Activated CD8-positive, alpha-beta T cell treated with anti-CD3 and anti-CD28 coated beads for 36 hours (primary cell): ENCODE measurements around the gene MIF4GD. TPM values are rescaled to one million over a fixed set of nuclear protein-coding genes. Genes with fewer than 3 reads are reported as not detected.

Experiments used
- ATAC-seq: fragments of 200-7000 bp; cut with Tn5 transposase; one replicate; pipeline ENCODE4 v1.10.0; 2021; ENCODE audit warnings: mild to moderate bottlenecking, moderate library complexity
- CTCF ChIA-PET: fragments of 350-600 bp; sonication (Branson Sonifier 250); formaldehyde crosslinking; loops from one replicate; lab custom pipeline; 2021; ENCODE audit warnings: antibody characterized with exemption; lab: Charles Lee
- POLR2A ChIA-PET: fragments of 350-600 bp; sonication (Branson Sonifier 250); formaldehyde crosslinking; loops from one replicate; lab custom pipeline; 2021; ENCODE audit warnings: antibody characterized with exemption; lab: Charles Lee
- DNase-seq: peaks from one replicate; pipeline ENCODE4 v3.0.0-alpha.2; 2020
- H3K27ac Mint-ChIP-seq: one replicate; pipeline ENCODE4 v1.8.0; 2021; ENCODE audit warnings: mild to moderate bottlenecking, mixed read lengths
- H3K27me3 Mint-ChIP-seq: one replicate; pipeline ENCODE4 v1.8.0; 2021; ENCODE audit warnings: mixed read lengths
- H3K36me3 Mint-ChIP-seq: one replicate; pipeline ENCODE4 v1.8.0; 2021; ENCODE audit warnings: low read depth, mixed read lengths
- H3K4me1 Mint-ChIP-seq: one replicate; pipeline ENCODE4 v1.8.0; 2021; ENCODE audit warnings: low read depth, mixed read lengths
- H3K4me3 Mint-ChIP-seq: one replicate; pipeline ENCODE4 v1.8.0; 2021; ENCODE audit warnings: mild to moderate bottlenecking, moderate library complexity, mixed read lengths
- H3K9me3 Mint-ChIP-seq: one replicate; pipeline ENCODE4 v1.8.0; 2021; ENCODE audit warnings: mixed read lengths
- CTCF ChIP-seq: fragments of 200-600 bp; IDR thresholded peaks from one replicate; pipeline ENCODE4 v1.8.0; 2022; ENCODE audit warnings: antibody characterized with exemption, mild to moderate bottlenecking
- intact Hi-C: fragments of 100-400 bp; cut with micrococcal nuclease; formaldehyde crosslinking; loops from one replicate; pipeline ENCODE4 v1.10.0; 2022
- total RNA-seq, 2 experiments: library from RNA; stranded (reverse); gene quantifications; one replicate each; pipeline ENCODE4 v1.2.3, GENCODE V29; 2021

MIF4GD gene
- total RNA-seq, 2 experiments from 2014 or later, result 42.4 to 43.8 TPM

DNA sequence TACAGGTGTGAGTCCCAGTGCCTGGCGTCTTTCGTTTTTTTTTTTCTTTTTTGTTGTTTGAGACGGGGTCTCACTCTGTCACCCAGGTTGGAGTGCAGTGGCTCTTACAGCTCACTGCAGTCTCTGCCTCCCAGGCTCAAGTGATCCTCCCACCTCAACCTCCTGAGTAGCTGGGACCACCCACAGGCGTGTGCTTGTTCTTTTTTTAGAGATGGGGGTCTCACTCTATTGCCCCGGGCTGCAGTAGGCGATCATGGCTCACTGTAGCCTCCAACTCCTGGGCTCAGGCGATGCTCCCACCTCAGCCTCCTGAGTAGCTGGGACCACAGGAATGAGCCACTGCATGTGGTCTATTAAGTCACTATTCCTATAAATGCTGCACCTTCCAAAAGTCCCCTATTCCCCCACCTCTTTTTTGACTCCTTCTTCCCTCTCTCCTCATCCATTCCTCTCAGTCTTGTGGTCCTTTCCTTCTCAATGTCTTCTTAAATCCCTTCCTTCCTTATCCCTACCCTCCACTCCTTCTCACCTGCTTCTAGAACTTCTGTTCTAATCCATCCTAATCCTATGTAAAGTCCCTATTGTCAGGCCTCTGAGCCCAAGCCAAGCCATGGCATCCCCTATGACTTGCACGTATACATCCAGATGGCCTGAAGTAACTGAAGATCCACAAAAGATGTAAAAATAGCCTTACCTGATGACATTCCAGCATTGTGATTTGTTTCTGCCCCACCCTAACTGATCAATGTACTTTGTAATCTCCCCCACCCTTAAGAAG is 18.8 kb downstream of the MIF4GD start:
- TF ChIP-seq CTCF, result no peak
- POLR2A ChIA-PET, result interaction anchor here (0.6 to 5.1 kb wide), 3 partner anchors 9 to 337 kb away, joined by 3 to 59 read pairs (median 25); partner anchors contain the start of genes GGA3, MIF4GD and MRPS7
- no peaks in the 10 kb centered on the region for H3K9me3 Mint-ChIP-seq
- H3K4me3 Mint-ChIP-seq, result no peak overlapping the region
- no peak for ATAC-seq
- H3K36me3 Mint-ChIP-seq, result peaks cover 7% of the 10 kb centered on the region
- peak overlapping the region; percentile 84 for H3K27ac Mint-ChIP-seq
- intact Hi-C loops, result no loop called here
- no peaks in the 10 kb centered on the region for H3K27me3 Mint-ChIP-seq
- CTCF ChIA-PET, result interaction anchor here (5.0 to 6.6 kb wide), 2 partner anchors 13 to 19 kb away, joined by 24 to 75 read pairs; partner anchors contain the start of gene MIF4GD
- no peak for DNase-seq
- H3K4me1 Mint-ChIP-seq, result peaks cover 78% of the 10 kb centered on the region

- peaks cover 21% of the 10 kb centered on the region for H3K36me3 Mint-ChIP-seq
- H3K4me3 Mint-ChIP-seq, result peak overlapping the region; percentile 64
- ChIA-PET CTCF (interaction anchor here (0.6 to 6.6 kb wide), 13 partner anchors 11 to 162 kb away, joined by 3 to 75 read pairs (median 7); partner anchors contain the start of genes GGA3, MIF4GD, MRPS7 and NUP85), POLR2A (interaction anchor here (0.6 to 5.1 kb wide), 14 partner anchors 10 to 940 kb away, joined by 3 to 59 read pairs (median 4); partner anchors contain the start of genes GGA3, MIF4GD, MRPS7 and NUP85)
- H3K27ac Mint-ChIP-seq, result peak overlapping the region; percentile 93
- H3K27me3 Mint-ChIP-seq, result no peaks in the 10 kb centered on the region
- no peak for TF ChIP-seq CTCF
- H3K9me3 Mint-ChIP-seq, result no peaks in the 10 kb centered on the region
- intact Hi-C loops, result no loop called here
- H3K4me1 Mint-ChIP-seq, result peaks cover 67% of the 10 kb centered on the region
- ATAC-seq, result peak; percentile 97
- peak; percentile 92 for DNase-seq
Measured at GRCh38 chr17:75250009-75250471, 21.0 kb downstream of the MIF4GD start.

DNA sequence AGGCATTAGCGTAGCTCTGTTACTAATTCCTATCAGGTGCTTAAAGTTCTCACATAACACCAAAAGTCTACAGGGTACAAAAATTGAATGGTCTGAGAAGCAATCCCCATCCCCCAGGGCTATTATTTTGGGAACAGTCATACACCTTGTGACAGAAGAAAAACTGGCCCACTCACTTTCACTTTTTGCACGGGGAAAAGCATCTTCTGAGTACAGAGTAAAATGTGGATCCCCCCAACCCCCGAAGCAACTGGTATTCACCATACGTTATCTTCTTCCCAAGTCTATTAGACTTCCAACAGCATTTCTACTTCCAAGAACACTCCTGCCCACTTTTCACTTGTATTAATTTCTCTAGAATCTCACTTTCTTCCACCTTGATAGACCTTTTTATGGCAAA is 21.5 kb downstream of the MIF4GD start:
- no peak for ATAC-seq

DNA sequence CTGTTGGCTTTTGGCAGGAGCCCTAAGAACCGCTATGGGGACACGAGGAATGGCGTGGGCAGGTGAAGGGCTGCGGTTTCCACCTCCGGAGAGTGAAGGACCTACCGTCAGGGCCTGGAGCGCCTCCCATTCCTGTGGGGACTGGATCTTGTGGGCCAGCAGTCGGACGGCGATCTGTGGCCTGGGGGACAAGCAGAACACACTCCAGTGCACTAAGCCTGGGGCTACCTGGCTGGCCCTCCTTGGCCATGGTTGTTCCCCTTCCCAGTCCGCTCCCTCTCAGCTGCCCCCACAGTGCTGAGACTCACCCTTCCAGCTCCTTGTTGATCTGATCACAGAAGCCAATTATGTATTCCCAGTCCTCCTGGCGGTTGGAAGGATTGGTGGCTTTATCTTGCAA is 24.6 kb downstream of the MIF4GD start:
- no peak for DNase-seq
- H3K4me3 Mint-ChIP-seq, result no peak overlapping the region
- peaks cover 45% of the 10 kb centered on the region for H3K36me3 Mint-ChIP-seq
- H3K27ac Mint-ChIP-seq, result no peak overlapping the region
- H3K4me1 Mint-ChIP-seq, result peaks cover 69% of the 10 kb centered on the region
- POLR2A ChIA-PET, result interaction anchor here (0.6 to 1.4 kb wide), 3 partner anchors 14 to 518 kb away, joined by 3 to 5 read pairs (median 4); no protein-coding TSS in a partner anchor
- CTCF ChIA-PET, result interaction anchor here (0.6 to 6.6 kb wide), 3 partner anchors 7 to 327 kb away, joined by 3 to 75 read pairs (median 4); partner anchors contain the start of gene MIF4GD
- TF ChIP-seq CTCF, result no peak
- H3K9me3 Mint-ChIP-seq, result no peaks in the 10 kb centered on the region
- H3K27me3 Mint-ChIP-seq, result no peaks in the 10 kb centered on the region
- no peak for ATAC-seq
- intact Hi-C loops, result no loop called here

More for the DNA sequence above, 21.5 kb downstream of the MIF4GD start:
- Mint-ChIP-seq H3K9me3 (no peaks in the 10 kb centered on the region), H3K36me3 (peaks cover 23% of the 10 kb centered on the region), H3K4me1 (peaks cover 67% of the 10 kb centered on the region), H3K4me3 (peak overlapping the region; percentile 64), H3K27me3 (no peaks in the 10 kb centered on the region), H3K27ac (peak overlapping the region; percentile 93)
- intact Hi-C loops, result no loop called here
- DNase-seq, result no peak
- CTCF ChIA-PET, result interaction anchor here (0.6 to 6.6 kb wide), 12 partner anchors 10 to 163 kb away, joined by 3 to 75 read pairs (median 7); partner anchors contain the start of genes GGA3, MIF4GD, MRPS7 and SLC25A19
- TF ChIP-seq CTCF, result no peak
- POLR2A ChIA-PET, result interaction anchor here (0.6 to 5.1 kb wide), 13 partner anchors 10 to 940 kb away, joined by 3 to 59 read pairs (median 4); partner anchors contain the start of genes GGA3, MIF4GD, MRPS7 and NUP85
